ENCODE results near the gene P4HTM. TPM values are rescaled to one million over a fixed set of nuclear protein-coding genes. Genes with fewer than 3 reads are reported as not detected.

The P4HTM gene
- total and polyA plus RNA-seq, 2 of the 4 experiments (the other 2 are of a cell fraction): 10.4 to 26.1 TPM

- TF ChIP-seq FOS (IDR thresholded peaks at IDR 0.05; ENCODE audit: low read depth, low read length) (no peak), NFE2L2 (IDR thresholded peaks at IDR 0.05; ENCODE audit: low read depth, low read length) (no peak)
Observed at GRCh38 chr3:49017971-49018706, 28.1 kb downstream of the P4HTM start, which contains the start of gene DALRD3 (continued).

- H3K27me3 ChIP-seq (ENCODE audit: control insufficient read depth, insufficient read depth, low read length): no peaks in the 10 kb centered on the region
- H4K5ac ChIP-seq (ENCODE audit: low read depth, low read length): peak overlapping the region; percentile 74
- no peak for ATAC-seq (ENCODE audit: low read depth)
- peak overlapping the region; percentile 97 for H2AK9ac ChIP-seq (replicated peaks; ENCODE audit: low read depth, low read length, poor library complexity)
- peak overlapping the region; percentile 44 to 98 for H4K8ac ChIP-seq (ENCODE audit: low read depth in 2 of 2, low read length in 2 of 2)
- peak overlapping the region; percentile 34 for H3K27ac ChIP-seq (ENCODE audit: insufficient read depth, low read length)
- H3K4ac ChIP-seq (ENCODE audit: low read depth, low read length): peak overlapping the region; percentile 90
- CTCF ChIA-PET: no interaction called here
- H2BK120ac ChIP-seq (ENCODE audit: low read depth, low read length): no peak overlapping the region
- dilution Hi-C loops (cut with HindIII; ENCODE audit: low sequenced_read_pairs, unreplicated experiment): no loop called here
- intact Hi-C loops (cut with micrococcal nuclease): no loop called here
- peaks cover 11% of the 10 kb centered on the region for H3K4me1 ChIP-seq (ENCODE audit: control insufficient read depth, insufficient read depth, low read length)
- peak overlapping the region; percentile 98 for H2AFZ ChIP-seq (replicated peaks; ENCODE audit: low read length, poor library complexity)
- DNase-seq: no peak
- POLR2A ChIA-PET (ENCODE audit: unreplicated experiment): interaction anchor here (2.4 kb wide), 1 partner anchor 11 kb away, joined by 13 read pairs; the partner anchor contains the start of gene WDR6
- H3K56ac ChIP-seq (ENCODE audit: extremely low read depth, insufficient read depth, low read length): peak overlapping the region; percentile 51; the same call in 1 of the 2 replicates
- H4K20me1 ChIP-seq (ENCODE audit: insufficient read depth, low read length): peaks cover 22% of the 10 kb centered on the region
- H3K36me3 ChIP-seq (ENCODE audit: control insufficient read depth, insufficient read depth, low read length): peaks cover 29% of the 10 kb centered on the region
- 7% methylated on average over 12 of the region's 18 CpGs; no CpG with 5 or more reads in 1 of the 2 experiments for WGBS, 2 experiments (ENCODE audit: extremely low coverage in 2 of 2, insufficient read length in 1 of 2)
- H2BK20ac ChIP-seq (ENCODE audit: low read depth, low read length): no peak overlapping the region
- peak overlapping the region; percentile 41; the same call in 1 of the 2 replicates for H4K91ac ChIP-seq (ENCODE audit: insufficient read depth, low read depth, low read length)
- no TSS peak for BruUV-seq (replicated peaks)
- H3K23ac ChIP-seq (ENCODE audit: low read depth, low read length): peak overlapping the region; percentile 45; the same call in 1 of the 2 replicates
- H3K79me1 ChIP-seq (ENCODE audit: low read depth in 1 of 2, low read length in 2 of 2): peaks cover 19 to 80% of the 10 kb centered on the region in 2 experiments; a peak in 3 of 4 replicates
- TF ChIP-seq BHLHE40 (IDR thresholded peaks at IDR 0.05; ENCODE audit: low read depth, low read length) (no peak), NFE2L2 (IDR thresholded peaks at IDR 0.05; ENCODE audit: low read depth, low read length) (no peak), SMC3 (IDR thresholded peaks at IDR 0.05; ENCODE audit: low read depth, low read length) (no peak), RCOR1 (IDR thresholded peaks at IDR 0.05; ENCODE audit: insufficient replicate concordance, low read length) (no peak), CEBPB (IDR thresholded peaks at IDR 0.05; ENCODE audit: low read depth, low read length) (no peak), USF2 (IDR thresholded peaks at IDR 0.05; ENCODE audit: low read depth, low read length) (no peak), ELK1 (IDR thresholded peaks at IDR 0.05; ENCODE audit: borderline replicate concordance, low read depth, low read length) (no peak), CHD1 (IDR thresholded peaks at IDR 0.05; ENCODE audit: low read depth, low read length) (no peak), RFX5 (IDR thresholded peaks at IDR 0.05; ENCODE audit: low read depth, low read length) (no peak)
- peak overlapping the region; percentile 89 for H3K14ac ChIP-seq (replicated peaks; ENCODE audit: low read depth, low read length)
- in situ Hi-C loops (cut with MboI; ENCODE audit: low sequenced_read_pairs): no loop called here
- H3K9ac ChIP-seq (ENCODE audit: low read depth, low read length): peak overlapping the region; percentile 45
- no peak overlapping the region for H3K18ac ChIP-seq (ENCODE audit: low read depth, low read length)
- H2AK5ac ChIP-seq (ENCODE audit: low read depth, low read length): peak overlapping the region; percentile 82
- H3K9me1 ChIP-seq (ENCODE audit: insufficient read depth, low read length): peaks cover 9% of the 10 kb centered on the region
- H3K4me3 ChIP-seq (ENCODE audit: insufficient read depth, low read depth, low read length): peak overlapping the region; percentile 95
- H2BK5ac ChIP-seq (ENCODE audit: low read depth, low read length, poor library complexity, severe bottlenecking): peak overlapping the region; percentile 74
- H2BK15ac ChIP-seq (ENCODE audit: low read depth, low read length): no peak overlapping the region
- H3K9me3 ChIP-seq (ENCODE audit: control insufficient read depth, insufficient read depth, low read length): no peaks in the 10 kb centered on the region
- H3K4me2 ChIP-seq (ENCODE audit: low read depth, low read length): peak overlapping the region; percentile 96
Observed at GRCh38 chr3:49018707-49019006, 28.6 kb downstream of the P4HTM start.

Measured in IMR-90 (cell line).